Breast epithelium (tissue), 3 donors: Measurements from ENCODE around the gene SPRY1.

Experiments
- CTCF ChIP-seq, 3 donors: fragments of 450-650 bp; IDR thresholded peaks; one replicate each; pipeline ENCODE4 v1.5.1; 2016 to 2017; ENCODE audit warnings: antibody characterized with exemption in 3 of 3, mild to moderate bottlenecking in 3 of 3, moderate library complexity in 3 of 3
- POLR2A ChIP-seq: fragments of 450-650 bp; IDR thresholded peaks from one replicate; pipeline ENCODE4 v1.6.1; 2016; ENCODE audit warnings: antibody characterized with exemption, mild to moderate bottlenecking, moderate library complexity

- TF ChIP-seq CTCF (IDR thresholded peaks at IDR 0.05) (no peak), POLR2A (no peak)
These were observed 43.6 kb upstream of the SPRY1 start for GRCh38 chr4:123352966-123353365.
